NCI-H2171 treated with DMSO at 0.1 percent for 48 hours (cell line): ENCODE results near the gene CCDC141.

ENCODE experiments used
- DNase-seq: peaks from one replicate; lab custom pipeline; 2025; lab: John Stamatoyannopoulos, UW

CCDC141 gene

GRCh38 chr2:178980815-178981214 lies 69.1 kb downstream of the CCDC141 start:
- no peak for DNase-seq

DNA sequence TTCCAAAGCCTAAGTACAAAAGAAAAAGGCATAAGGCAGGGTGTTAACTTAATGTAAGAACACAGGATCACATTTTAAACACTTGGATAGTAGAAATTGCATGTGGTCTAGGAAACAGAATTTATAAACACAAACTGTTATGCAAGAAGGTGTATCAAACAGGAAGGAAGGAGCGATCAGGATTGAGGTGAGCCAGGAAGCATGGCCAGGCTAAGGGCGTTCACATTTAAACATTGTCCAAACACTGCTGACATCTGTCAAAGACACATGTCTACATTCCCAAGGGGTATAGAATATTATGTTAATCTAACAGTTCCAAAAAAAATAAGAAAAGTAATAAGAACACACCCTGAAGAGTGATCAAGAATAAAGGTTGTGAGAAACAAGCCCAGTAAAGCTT lies 71.3 kb downstream of the CCDC141 start:
- DNase-seq, result no peak

DNA sequence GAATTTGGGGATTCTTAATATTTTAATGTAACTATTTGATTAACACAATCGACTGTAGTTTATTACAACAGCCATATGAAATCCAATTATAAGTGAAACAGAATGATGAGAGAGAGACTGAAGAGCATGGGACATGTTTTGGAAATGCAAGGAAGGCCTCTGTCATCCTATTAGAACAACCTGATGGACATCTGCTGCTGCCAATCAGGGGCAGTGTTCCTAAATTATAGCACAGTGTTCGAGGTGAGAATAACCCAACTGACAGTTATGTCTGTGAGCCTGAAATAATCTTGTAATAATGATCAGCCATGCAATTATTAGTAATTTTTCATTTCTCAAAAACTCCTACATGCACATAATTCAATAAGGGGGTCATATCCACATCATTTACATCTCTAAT lies 73.6 kb downstream of the CCDC141 start:
- DNase-seq, result no peak

DNA sequence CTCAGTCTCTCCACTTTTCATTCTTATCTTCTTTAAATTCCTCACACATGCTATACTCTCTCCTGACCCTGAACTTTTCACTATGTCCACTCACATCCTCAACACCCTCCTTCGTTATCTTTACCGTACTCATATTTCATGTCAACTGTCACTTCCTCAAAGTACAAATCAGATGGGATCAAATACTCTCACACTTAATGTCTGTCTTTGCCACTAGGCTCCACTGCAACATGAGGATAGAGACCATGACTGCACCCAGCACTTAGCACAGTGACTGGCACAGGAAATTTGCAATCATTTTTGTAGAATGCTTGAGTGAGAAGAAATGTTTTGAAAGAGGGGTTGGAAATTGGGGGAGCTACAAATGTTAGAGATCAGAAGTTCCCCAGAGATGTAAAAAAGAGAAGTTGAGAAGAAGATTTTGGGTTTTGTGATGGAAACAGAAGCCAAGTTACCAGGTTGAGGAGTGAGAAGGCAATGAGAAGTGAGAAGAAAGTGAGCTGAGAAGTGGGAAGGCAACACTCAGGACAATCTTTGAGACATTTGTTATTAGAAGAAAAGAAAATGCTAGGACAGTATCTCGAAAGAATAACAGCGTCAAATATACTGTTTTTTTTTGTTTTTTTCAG lies 87.0 kb downstream of the CCDC141 start:
- no peak for DNase-seq

DNA sequence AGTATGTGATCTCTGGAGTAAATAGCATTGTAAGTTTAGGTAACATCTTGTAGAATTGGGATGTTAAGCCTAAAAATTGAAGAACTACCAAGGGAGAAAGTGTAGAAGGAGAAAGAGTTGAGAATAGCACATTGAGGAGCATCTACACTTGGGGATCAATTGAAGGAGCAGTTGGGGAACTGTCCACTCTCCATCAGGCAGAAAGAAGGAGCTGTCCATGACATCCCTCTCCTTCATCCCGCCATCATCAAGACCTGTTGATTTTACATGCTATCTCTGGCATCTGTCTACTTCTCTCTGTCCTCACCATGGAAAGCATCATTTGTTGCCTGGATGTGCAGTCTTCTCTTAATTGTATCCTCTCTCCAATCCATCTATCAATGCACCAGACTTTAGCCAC lies 87.8 kb downstream of the CCDC141 start:
- DNase-seq, result no peak

GRCh38 chr2:178954049-178954448 lies 95.9 kb downstream of the CCDC141 start:
- no peak for DNase-seq

DNA sequence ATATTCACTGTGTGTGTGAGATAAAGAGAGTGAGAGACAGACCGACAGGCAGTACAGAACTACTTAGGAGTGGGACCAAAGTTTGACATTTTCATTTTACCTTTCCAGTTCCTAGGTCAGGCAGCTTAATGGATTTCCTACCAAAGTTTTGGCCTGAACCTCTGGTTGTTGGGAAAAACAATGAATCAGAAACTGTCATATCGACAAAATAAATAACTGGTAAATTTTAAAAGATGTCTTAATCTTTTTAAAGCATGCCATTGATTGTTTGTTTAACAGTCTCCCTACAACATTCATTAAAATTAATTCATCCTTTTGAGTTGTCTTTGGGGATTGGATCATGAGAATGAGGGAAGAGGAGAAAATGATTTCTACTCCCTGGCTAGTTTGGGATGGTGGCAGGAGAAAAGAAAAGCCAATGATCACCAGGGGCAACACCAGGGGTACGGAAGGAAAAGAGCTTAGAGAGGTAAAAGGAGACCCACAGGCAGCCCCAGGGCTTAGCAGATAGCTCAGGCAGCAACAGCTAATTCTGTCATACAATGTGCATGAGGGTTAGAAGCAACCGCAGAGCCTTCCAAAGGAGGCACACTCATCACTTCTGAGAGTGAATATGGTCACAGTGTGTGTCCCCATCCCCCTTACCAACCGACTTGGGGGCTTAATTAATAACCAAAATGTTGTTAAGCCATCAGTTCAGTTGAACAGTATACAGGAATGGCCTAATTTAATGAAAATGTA lies 98.5 kb downstream of the CCDC141 start:
- no peak for DNase-seq

- DNase-seq, result no peak
These were observed 100.4 kb downstream of the CCDC141 start for GRCh38 chr2:178949584-178949983.

GRCh38 chr2:178949151-178949550 lies 100.8 kb downstream of the CCDC141 start:
- DNase-seq, result no peak

DNA sequence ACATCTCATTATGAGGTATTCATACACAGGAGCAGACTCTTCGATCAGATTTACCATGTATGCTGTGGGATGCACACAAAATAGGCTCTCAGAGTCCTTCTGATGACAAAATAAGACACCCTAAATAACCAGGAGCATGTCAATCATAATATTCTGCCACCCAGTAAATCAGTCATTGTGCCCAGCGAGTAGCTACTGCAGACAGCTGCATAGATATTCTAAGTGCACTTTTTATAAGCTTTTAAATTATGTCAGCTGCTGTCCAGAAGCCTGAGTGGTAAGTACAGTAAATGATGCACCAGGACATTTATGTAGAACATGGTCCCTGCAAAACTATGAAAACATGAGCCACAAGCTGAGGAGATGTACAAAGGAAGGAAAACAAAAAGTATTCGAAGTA lies 102.9 kb downstream of the CCDC141 start:
- no peak for DNase-seq

DNA sequence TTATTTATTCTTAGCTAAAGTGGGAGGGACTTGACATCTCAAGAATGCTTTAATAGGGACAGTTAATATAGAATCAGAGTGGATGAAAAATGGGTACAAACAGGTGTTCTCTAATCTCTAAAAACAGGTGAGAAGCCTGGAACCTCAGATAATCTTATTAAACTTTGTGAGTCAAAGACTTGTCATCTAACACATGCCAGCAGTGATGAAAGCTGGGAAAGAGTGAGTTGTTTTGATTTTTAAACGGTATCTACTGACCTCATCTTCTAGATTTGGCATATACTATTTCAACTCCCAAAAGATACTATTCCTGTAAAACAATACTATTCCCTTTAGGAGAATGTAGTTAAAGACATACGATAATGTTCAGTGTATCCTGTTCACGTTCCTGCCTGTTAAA lies 103.4 kb downstream of the CCDC141 start:
- no peak for DNase-seq

- no peak for DNase-seq
These were observed 106.2 kb downstream of the CCDC141 start for GRCh38 chr2:178943745-178944144.

GRCh38 chr2:178934571-178934970 lies 115.4 kb downstream of the CCDC141 start:
- no peak for DNase-seq

GRCh38 chr2:178933493-178933892 lies 116.4 kb downstream of the CCDC141 start:
- peak; percentile 55 for DNase-seq

GRCh38 chr2:178928077-178928476 lies 121.9 kb downstream of the CCDC141 start:
- no peak for DNase-seq

DNA sequence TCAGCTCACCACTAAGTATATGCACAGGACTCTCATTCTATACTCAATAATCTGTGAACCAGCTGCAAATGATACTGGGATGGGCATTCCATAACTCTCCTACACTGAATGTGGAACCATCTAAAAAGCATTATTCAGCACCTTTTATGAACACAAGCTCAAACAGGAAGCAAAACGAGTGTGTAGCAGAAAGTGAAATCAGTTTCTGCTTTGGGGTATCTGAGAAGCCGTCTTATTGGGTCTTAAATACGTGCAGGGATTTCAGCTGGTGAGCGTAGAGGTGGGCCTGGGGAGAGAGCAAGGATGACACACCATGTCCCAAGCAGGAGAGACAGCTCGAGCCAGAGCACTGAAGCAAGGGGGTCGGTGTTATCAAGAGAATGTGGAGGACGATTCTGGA lies 122.8 kb downstream of the CCDC141 start:
- DNase-seq, result no peak

DNA sequence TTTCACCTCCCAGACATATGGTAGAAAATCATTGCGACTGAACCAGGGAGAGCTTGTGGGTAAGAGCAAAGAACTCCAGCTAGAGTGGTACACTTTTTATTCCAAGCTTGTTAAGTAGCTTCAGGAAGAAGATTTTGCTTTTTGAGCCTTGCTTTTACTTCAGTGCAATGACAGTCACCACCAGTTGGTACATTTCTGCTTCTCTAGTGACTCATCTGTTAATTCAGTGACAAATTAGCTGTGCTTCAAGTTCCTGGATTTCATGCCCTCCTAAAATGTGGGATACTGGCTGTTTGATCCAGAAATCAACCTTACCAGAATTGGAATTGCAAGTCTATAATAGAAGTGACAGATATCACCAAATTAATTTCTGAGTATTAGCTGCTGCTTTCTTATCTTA lies 125.1 kb downstream of the CCDC141 start:
- DNase-seq, result no peak

DNA sequence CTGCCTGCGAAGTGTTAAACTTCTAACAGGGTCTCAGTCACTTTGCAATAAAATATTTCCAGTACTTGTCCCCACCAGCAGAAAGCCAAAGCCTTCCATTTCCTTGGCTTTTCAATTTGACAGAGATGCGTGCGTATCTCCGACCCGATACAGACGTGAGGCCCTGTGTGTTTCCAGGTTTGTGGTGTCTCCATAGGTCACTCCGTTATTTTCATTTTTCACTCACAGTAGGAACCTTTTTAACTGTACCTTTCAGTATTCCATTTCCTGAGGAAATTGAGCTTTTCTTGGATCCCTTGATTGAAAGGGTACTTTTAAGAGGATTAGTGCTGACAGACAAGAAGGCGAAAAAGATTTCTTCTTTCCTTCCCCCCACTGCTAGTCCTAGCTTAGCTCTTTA lies 126.4 kb downstream of the CCDC141 start:
- no peak for DNase-seq

DNA sequence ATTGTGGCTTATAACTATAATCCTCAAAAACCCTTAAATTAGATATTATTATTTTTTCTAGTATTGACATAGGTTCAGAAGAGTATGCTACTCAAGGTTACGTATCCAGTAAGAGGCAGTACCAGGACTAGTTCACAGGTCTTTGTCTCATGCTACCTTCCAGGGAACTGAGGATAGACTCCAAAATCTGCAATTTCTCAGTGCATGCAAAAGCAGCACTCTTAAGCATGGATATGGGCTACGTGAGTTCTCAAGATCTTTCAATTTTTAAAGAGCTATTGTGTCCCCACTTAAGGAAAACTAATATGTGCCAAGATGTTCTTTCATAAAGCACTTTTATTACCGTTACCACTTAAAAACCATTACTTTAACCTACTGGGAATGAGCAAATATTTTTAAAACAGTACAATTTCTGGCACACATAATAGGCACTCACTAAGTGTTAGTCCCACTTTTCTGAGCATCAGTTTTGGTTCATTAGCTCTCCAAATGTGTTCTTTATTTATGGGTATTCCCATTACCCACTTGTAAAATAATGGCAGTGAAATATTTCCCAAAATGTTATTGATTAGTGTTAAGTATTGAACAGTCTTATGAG lies 128.9 kb downstream of the CCDC141 start:
- DNase-seq, result no peak

- no peak for DNase-seq
These were observed 132.4 kb downstream of the CCDC141 start for GRCh38 chr2:178917555-178917954.

GRCh38 chr2:178915423-178916173 lies 134.3 kb downstream of the CCDC141 start:
- DNase-seq, result no peak

DNA sequence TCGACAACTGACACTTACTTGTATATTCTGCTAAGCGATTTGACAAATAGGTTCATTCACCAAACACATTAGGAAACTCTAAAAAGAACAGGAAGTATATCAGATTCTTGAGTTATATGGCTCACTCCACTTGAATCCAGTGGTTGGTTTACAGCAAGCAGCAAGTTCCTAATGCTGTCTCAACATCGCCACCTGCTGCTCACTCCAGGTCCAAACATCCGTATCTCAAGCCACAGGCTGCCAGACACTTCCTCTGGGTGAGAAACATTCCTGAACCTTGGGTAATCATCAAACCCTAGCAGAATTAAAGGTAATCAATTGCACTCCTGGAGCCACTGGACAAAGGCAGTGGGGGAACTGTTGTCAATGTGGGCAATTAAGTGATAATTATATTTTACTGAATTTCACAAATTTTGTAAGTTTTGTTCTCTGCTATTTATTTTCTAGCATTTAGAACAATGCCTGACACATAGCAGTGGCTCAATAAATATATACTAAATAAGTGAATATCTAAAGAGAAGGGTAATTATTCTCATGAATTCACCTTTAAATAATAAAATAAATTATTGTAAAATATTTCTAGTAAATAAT lies 135.6 kb downstream of the CCDC141 start:
- peak; percentile 72 for DNase-seq
